Breast epithelium (tissue), 3 donors: ENCODE results near the gene KCNMB2.

Source experiments
- CTCF ChIP-seq, 3 donors: fragments of 450-650 bp; IDR thresholded peaks; one replicate each; pipeline ENCODE4 v1.5.1; 2016 to 2017; ENCODE audit warnings: antibody characterized with exemption in 3 of 3, mild to moderate bottlenecking in 3 of 3, moderate library complexity in 3 of 3
- POLR2A ChIP-seq: fragments of 450-650 bp; IDR thresholded peaks from one replicate; pipeline ENCODE4 v1.6.1; 2016; ENCODE audit warnings: antibody characterized with exemption, mild to moderate bottlenecking, moderate library complexity
- POLR2AphosphoS5 ChIP-seq, 3 donors: sonication (generic); formaldehyde crosslinking; IDR thresholded peaks; one replicate each; pipeline ENCODE4 v1.6.1; 2017; ENCODE audit warnings: antibody characterized with exemption in 3 of 3

GRCh38 chr3:178624276-178624675 is 88.0 kb downstream of the KCNMB2 start:
- no peak for TF ChIP-seq POLR2A
- no peak for TF ChIP-seq CTCF (IDR thresholded peaks at IDR 0.05)
- TF ChIP-seq POLR2AphosphoS5 (IDR thresholded peaks at IDR 0.05) = no peak
